HCT116 (cell line): ENCODE results near the gene PDE4D. TPM values are rescaled to one million over a fixed set of nuclear protein-coding genes. Genes with fewer than 3 reads are reported as not detected.

Experiments
- ATAC-seq: fragments of 200-7000 bp; cut with Tn5 transposase; 2 replicates; pipeline ENCODE4 v1.9.1; 2020; ENCODE audit warnings: mild to moderate bottlenecking, moderate library complexity
- BruUV-seq: library from RNA; stranded (reverse); fragments of 400-500 nt; replicated peaks from 2 replicates; lab custom pipeline; 2021; lab: Mats Ljungman, UMichigan
- CTCF ChIA-PET: fragments of 300-600 bp; sonication (Branson Sonifier 250); formaldehyde crosslinking; loops from one replicate; lab custom pipeline; 2021; ENCODE audit warnings: antibody characterized with exemption; lab: Charles Lee
- POLR2A ChIA-PET: fragments of 300-600, 350-600 bp; sonication (Branson Sonifier 250); formaldehyde crosslinking; loops from one replicate; lab custom pipeline; 2021; ENCODE audit warnings: antibody characterized with exemption; lab: Charles Lee
- RAD21 ChIA-PET, 2 experiments: fragments of 300-600 bp; sonication (Branson Sonifier 250); formaldehyde crosslinking; loops; one replicate each; lab custom pipeline; 2023; ENCODE audit warnings: low total read pairs in 2 of 2; ENCODE audit not compliant: uncharacterized antibody in 2 of 2, unreplicated experiment in 2 of 2, low non-redundant PET in 1 of 2; lab: Charles Lee
- DNase-seq: peaks from one replicate; pipeline ENCODE4 v3.0.0-alpha.2; 2010; ENCODE audit warnings: low read depth, low spot score
- H2AFZ ChIP-seq: fragments of 200-600 bp; shearing (Covaris generic), sonication (generic); 2 replicates; pipeline ENCODE4 v1.6.1; 2017; ENCODE audit warnings: low read depth, mixed run types, mixed read lengths, antibody characterized with exemption, low read length; ENCODE audit not compliant: poor library complexity, severe bottlenecking
- H3K27ac ChIP-seq: 2 replicates; pipeline ENCODE4 v1.5.1; 2012; ENCODE audit warnings: low read depth, low read length
- H3K27me3 ChIP-seq: fragments of 200-600 bp; sonication (generic); 2 replicates; pipeline ENCODE4 v1.6.1; 2016; ENCODE audit warnings: mixed run types, low read length, mixed read lengths; ENCODE audit not compliant: insufficient read depth
- H3K36me3 ChIP-seq, 2 experiments: fragments of 200-500 bp in 1 of 2; fragments of 200-600 bp in 1 of 2; sonication (Bioruptor generic) in 1 of 2; sonication (generic) in 1 of 2; 2 replicates each; pipeline versions ENCODE4 v1.5.1 to v1.6.1; 2014 to 2016; ENCODE audit warnings: low read length in 2 of 2, inconsistent platforms in 1 of 2, mixed read lengths in 1 of 2, mixed run types in 1 of 2; ENCODE audit not compliant: insufficient read depth in 2 of 2, control insufficient read depth in 1 of 2
- H3K4me1 ChIP-seq, 2 experiments: fragments of 200-600 bp in 1 of 2; sonication (generic) in 1 of 2; 2 replicates each; pipeline versions ENCODE4 v1.5.1 to v1.6.1; 2012 to 2017; ENCODE audit warnings: low read length in 2 of 2, inconsistent platforms in 1 of 2, mild to moderate bottlenecking in 1 of 2, mixed read lengths in 1 of 2, mixed run types in 1 of 2, moderate library complexity in 1 of 2; ENCODE audit not compliant: insufficient read depth in 2 of 2, control insufficient read depth in 1 of 2
- H3K4me2 ChIP-seq: fragments of 200-600 bp; sonication (generic); 2 replicates; pipeline ENCODE4 v1.6.1; 2017; ENCODE audit warnings: mixed run types, low read length, mixed read lengths
- H3K4me3 ChIP-seq, 2 experiments: fragments of 200-600 bp in 1 of 2; sonication (generic) in 1 of 2; replicated peaks in 1 of 2; 2 replicates each; pipeline ENCODE4 v1.5.1; 2011 to 2016; ENCODE audit warnings: low read length in 2 of 2, control low read depth in 1 of 2, low read depth in 1 of 2, mild to moderate bottlenecking in 1 of 2, mixed read lengths in 1 of 2, mixed run types in 1 of 2
- H3K79me2 ChIP-seq: fragments of 200-600 bp; sonication (generic); 2 replicates; pipeline ENCODE4 v1.6.1; 2017; ENCODE audit warnings: mild to moderate bottlenecking, mixed run types, low read length, moderate library complexity, mixed read lengths; ENCODE audit not compliant: insufficient read depth
- H3K9ac ChIP-seq: fragments of 200-600 bp; sonication (generic); 2 replicates; pipeline ENCODE4 v1.6.1; 2016; ENCODE audit warnings: low read length, mixed read lengths
- H3K9me2 ChIP-seq: fragments of 200-600 bp; sonication (generic), shearing (Covaris generic); 2 replicates; pipeline ENCODE4 v1.6.1; 2017; ENCODE audit warnings: mixed run types, mild to moderate bottlenecking, moderate library complexity; ENCODE audit not compliant: insufficient read depth
- H3K9me3 ChIP-seq, 2 experiments: fragments of 200-500 bp in 1 of 2; fragments of 200-600 bp in 1 of 2; sonication (Bioruptor generic) in 1 of 2; sonication (generic) in 1 of 2; 2 replicates each; pipeline ENCODE4 v1.6.1; 2014 to 2017; ENCODE audit warnings: low read length in 2 of 2, mixed read lengths in 2 of 2, inconsistent platforms in 1 of 2, low read depth in 1 of 2, mild to moderate bottlenecking in 1 of 2, mixed run types in 1 of 2, moderate library complexity in 1 of 2; ENCODE audit not compliant: control insufficient read depth in 1 of 2, insufficient read depth in 1 of 2
- H4K20me1 ChIP-seq: fragments of 200-600 bp; sonication (generic), shearing (Covaris generic); 2 replicates; pipeline ENCODE4 v1.6.1; 2017; ENCODE audit warnings: mixed run types, mild to moderate bottlenecking, moderate library complexity; ENCODE audit not compliant: insufficient read depth
- ATF3 ChIP-seq: IDR thresholded peaks from 2 replicates; pipeline ENCODE4 v1.6.1; 2012
- CEBPB ChIP-seq: IDR thresholded peaks from 2 replicates; pipeline ENCODE4 v1.6.1; 2012; ENCODE audit warnings: low read depth
- EGR1 ChIP-seq: IDR thresholded peaks from 2 replicates; pipeline ENCODE4 v1.6.1; 2012; ENCODE audit warnings: low read depth
- ELF1 ChIP-seq: IDR thresholded peaks from 2 replicates; pipeline ENCODE4 v1.6.1; 2012; ENCODE audit warnings: low read depth, borderline replicate concordance
- EZH2 ChIP-seq: fragments of 200-600 bp; sonication (generic); IDR thresholded peaks from 2 replicates; pipeline ENCODE4 v1.6.1; 2017; ENCODE audit warnings: antibody characterized with exemption, mixed run types
- EZH2phosphoT487 ChIP-seq: fragments of 200-600 bp; IDR thresholded peaks from 2 replicates; pipeline ENCODE4 v1.6.1; 2018; ENCODE audit warnings: antibody characterized with exemption, borderline replicate concordance
- FOSL1 ChIP-seq: IDR thresholded peaks from 2 replicates; pipeline ENCODE4 v1.6.1; 2012; ENCODE audit warnings: low read depth
- JUND ChIP-seq: IDR thresholded peaks from 2 replicates; pipeline ENCODE4 v1.6.1; 2012
- MAX ChIP-seq: IDR thresholded peaks from 2 replicates; pipeline ENCODE4 v1.6.1; 2012
- POLR2AphosphoS5 ChIP-seq: IDR thresholded peaks from 2 replicates; pipeline ENCODE4 v1.6.1; 2011; ENCODE audit warnings: mild to moderate bottlenecking, low read depth, low read length, moderate library complexity
- RAD21 ChIP-seq: IDR thresholded peaks from 2 replicates; pipeline ENCODE4 v1.6.1; 2012; ENCODE audit warnings: low read depth, mild to moderate bottlenecking
- REST ChIP-seq: IDR thresholded peaks from 2 replicates; pipeline ENCODE4 v1.6.1; 2012; ENCODE audit warnings: low read depth
- SP1 ChIP-seq: IDR thresholded peaks from 2 replicates; pipeline ENCODE4 v1.6.1; 2012; ENCODE audit warnings: low read depth
- SRF ChIP-seq: IDR thresholded peaks from 2 replicates; pipeline ENCODE4 v1.6.1; 2012; ENCODE audit warnings: low read depth
- TCF7L2 ChIP-seq: IDR thresholded peaks from 2 replicates; pipeline ENCODE4 v1.7.0; 2011; ENCODE audit warnings: borderline replicate concordance, inconsistent platforms; ENCODE audit not compliant: insufficient read depth, insufficient read length; ENCODE audit errors: extremely low read depth
- YY1 ChIP-seq: IDR thresholded peaks from 2 replicates; pipeline ENCODE4 v1.6.1; 2011; ENCODE audit warnings: low read length, low read depth, moderate library complexity, mild to moderate bottlenecking; ENCODE audit not compliant: insufficient replicate concordance; ENCODE audit errors: extremely low read depth
- ZNF274 ChIP-seq: fragments of 200-500 bp; sonication (Bioruptor generic); IDR thresholded peaks from 2 replicates; pipeline ENCODE4 v1.6.1; 2014; ENCODE audit warnings: mild to moderate bottlenecking, low read depth, low read length, inconsistent platforms
- intact Hi-C: fragments of 100-400 bp; cut with micrococcal nuclease; formaldehyde crosslinking; loops from 2 replicates; pipeline ENCODE4 v1.10.0; 2022
- total RNA-seq: library from RNA; stranded (reverse); gene quantifications from one replicate; pipeline ENCODE4 v1.2.1, GENCODE V29; 2021; ENCODE audit not compliant: unreplicated experiment
- TF ChIP-seq, protein P1 (sequence below): IDR thresholded peaks from 2 replicates; pipeline ENCODE4 v1.6.1; 2011; ENCODE audit warnings: mild to moderate bottlenecking, low read length, moderate library complexity; ENCODE audit not compliant: insufficient replicate concordance; ENCODE audit errors: extremely low read depth

Gene PDE4D
- total RNA-seq, 1 experiment from 2014 or later = 1.1 TPM

- intact Hi-C loops = no loop called here
- H2AFZ ChIP-seq = no peak overlapping the region
- ChIA-PET POLR2A (no interaction called here), CTCF (no interaction called here), RAD21 (no interaction called here)
- ATAC-seq = no peak
- TF ChIP-seq EZH2phosphoT487 (no peak), EZH2 (no peak), JUND (no peak), REST (no peak), POLR2AphosphoS5 (no peak), RAD21 (no peak), TCF7L2 (no peak), MAX (no peak), ATF3 (no peak), FOSL1 (no peak), ELF1 (no peak), EGR1 (no peak), ZNF274 (no peak), SRF (no peak), CEBPB (no peak), SP1 (no peak), YY1 (no peak)
- TF ChIP-seq, protein P1, sequence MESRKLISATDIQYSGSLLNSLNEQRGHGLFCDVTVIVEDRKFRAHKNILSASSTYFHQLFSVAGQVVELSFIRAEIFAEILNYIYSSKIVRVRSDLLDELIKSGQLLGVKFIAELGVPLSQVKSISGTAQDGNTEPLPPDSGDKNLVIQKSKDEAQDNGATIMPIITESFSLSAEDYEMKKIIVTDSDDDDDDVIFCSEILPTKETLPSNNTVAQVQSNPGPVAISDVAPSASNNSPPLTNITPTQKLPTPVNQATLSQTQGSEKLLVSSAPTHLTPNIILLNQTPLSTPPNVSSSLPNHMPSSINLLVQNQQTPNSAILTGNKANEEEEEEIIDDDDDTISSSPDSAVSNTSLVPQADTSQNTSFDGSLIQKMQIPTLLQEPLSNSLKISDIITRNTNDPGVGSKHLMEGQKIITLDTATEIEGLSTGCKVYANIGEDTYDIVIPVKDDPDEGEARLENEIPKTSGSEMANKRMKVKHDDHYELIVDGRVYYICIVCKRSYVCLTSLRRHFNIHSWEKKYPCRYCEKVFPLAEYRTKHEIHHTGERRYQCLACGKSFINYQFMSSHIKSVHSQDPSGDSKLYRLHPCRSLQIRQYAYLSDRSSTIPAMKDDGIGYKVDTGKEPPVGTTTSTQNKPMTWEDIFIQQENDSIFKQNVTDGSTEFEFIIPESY = no peak
- no TSS peak for BruUV-seq
- H3K27me3 ChIP-seq = no peaks in the 10 kb centered on the region
- no peak overlapping the region for H3K9ac ChIP-seq
- H3K9me2 ChIP-seq = no peaks in the 10 kb centered on the region
- no peaks in the 10 kb centered on the region for H4K20me1 ChIP-seq
- H3K4me2 ChIP-seq = no peak overlapping the region
- H3K27ac ChIP-seq = no peak overlapping the region
- H3K4me1 ChIP-seq = peaks cover 0 to 5% of the 10 kb centered on the region in 2 experiments; a peak in 1 of 4 replicates
- no peaks in the 10 kb centered on the region for H3K79me2 ChIP-seq
- no peaks in the 10 kb centered on the region for H3K9me3 ChIP-seq
- DNase-seq = no peak
- no peaks in the 10 kb centered on the region for H3K36me3 ChIP-seq
- H3K4me3 ChIP-seq = no peak overlapping the region
Measured at GRCh38 chr5:59299006-59299405, 594.5 kb downstream of the PDE4D start.
